MCF 10A (cell line): ENCODE data around the gene ZBED1. TPM values are rescaled to one million over a fixed set of nuclear protein-coding genes. Genes with fewer than 3 reads are reported as not detected.

Experiments used
- BruUV-seq: library from RNA; stranded (reverse); fragments of 400-500 nt; replicated peaks from 2 replicates; lab custom pipeline; 2021; lab: Mats Ljungman, UMichigan
- CTCF ChIA-PET: fragments of 300-600 bp; sonication (Branson Sonifier 250); formaldehyde crosslinking; extraction: SDS; loops from one replicate; lab custom pipeline; 2021; ENCODE audit warnings: antibody characterized with exemption, inconsistent platforms; lab: Yijun Ruan, JAX
- POLR2A ChIA-PET: fragments of 300-600, 350-650 bp; sonication (Branson Sonifier 250); formaldehyde crosslinking; extraction: SDS; loops from one replicate; lab custom pipeline; 2020; ENCODE audit warnings: antibody characterized with exemption, inconsistent platforms; lab: Yijun Ruan, JAX
- DNase-seq: peaks from one replicate; pipeline ENCODE4 v3.0.0-alpha.2; 2018; ENCODE audit not compliant: unreplicated experiment
- H3K27ac Mint-ChIP-seq: one replicate; pipeline ENCODE4 v1.8.0; 2022; ENCODE audit warnings: mild to moderate bottlenecking, low read depth, mixed read lengths; ENCODE audit not compliant: unreplicated experiment
- H3K27me3 Mint-ChIP-seq: one replicate; pipeline ENCODE4 v1.8.0; 2022; ENCODE audit warnings: mixed read lengths; ENCODE audit not compliant: insufficient read depth, unreplicated experiment
- H3K36me3 Mint-ChIP-seq: one replicate; pipeline ENCODE4 v1.8.0; 2022; ENCODE audit warnings: mild to moderate bottlenecking, moderate library complexity, mixed read lengths; ENCODE audit not compliant: insufficient read depth, unreplicated experiment
- H3K4me1 Mint-ChIP-seq: one replicate; pipeline ENCODE4 v1.8.0; 2022; ENCODE audit warnings: mixed read lengths; ENCODE audit not compliant: insufficient read depth, unreplicated experiment
- H3K4me3 Mint-ChIP-seq: one replicate; pipeline ENCODE4 v1.8.0; 2022; ENCODE audit warnings: mild to moderate bottlenecking, moderate library complexity, mixed read lengths; ENCODE audit not compliant: unreplicated experiment
- H3K9me3 Mint-ChIP-seq: one replicate; pipeline ENCODE4 v1.8.0; 2022; ENCODE audit warnings: mixed read lengths; ENCODE audit not compliant: unreplicated experiment
- CTCF ChIP-seq: fragments of 200-600 bp; IDR thresholded peaks from one replicate; pipeline ENCODE4 v1.8.0; 2022; ENCODE audit warnings: antibody characterized with exemption, mild to moderate bottlenecking; ENCODE audit not compliant: unreplicated experiment
- intact Hi-C: fragments of 100-400 bp; cut with micrococcal nuclease; formaldehyde crosslinking; loops from 2 replicates; pipeline ENCODE4 v1.14.1; 2022
- total RNA-seq: library from RNA; stranded (reverse); gene quantifications from 2 replicates; pipeline ENCODE4 v1.2.3, GENCODE V29; 2022

ZBED1 gene
- total RNA-seq, 1 experiment from 2014 or later: 19.6 TPM

- TF ChIP-seq CTCF: no peak
- Mint-ChIP-seq H3K36me3 (peaks cover 43% of the 10 kb centered on the region), H3K27me3 (no peaks in the 10 kb centered on the region), H3K4me3 (no peak overlapping the region), H3K9me3 (no peaks in the 10 kb centered on the region), H3K4me1 (no peaks in the 10 kb centered on the region), H3K27ac (no peak overlapping the region)
- DNase-seq: no peak
- CTCF ChIA-PET: no interaction called here
- intact Hi-C loops: no loop called here
- no TSS peak for BruUV-seq
- POLR2A ChIA-PET: no interaction called here
These were observed 12.0 kb downstream of the ZBED1 start for GRCh38 chrX:2488621-2489285.

GRCh38 chrX:2487366-2487765, 13.4 kb downstream of the ZBED1 start:
- CTCF ChIA-PET: no interaction called here
- Mint-ChIP-seq H3K4me1 (no peaks in the 10 kb centered on the region), H3K4me3 (no peak overlapping the region), H3K27ac (no peak overlapping the region), H3K9me3 (no peaks in the 10 kb centered on the region), H3K36me3 (peaks cover 43% of the 10 kb centered on the region), H3K27me3 (no peaks in the 10 kb centered on the region)
- BruUV-seq: no TSS peak
- POLR2A ChIA-PET: no interaction called here
- intact Hi-C loops: no loop called here
- TF ChIP-seq CTCF: no peak
- DNase-seq: no peak

GRCh38 chrX:2486476-2487133, 14.2 kb downstream of the ZBED1 start:
- no TSS peak for BruUV-seq
- Mint-ChIP-seq H3K27ac (no peak overlapping the region), H3K27me3 (no peaks in the 10 kb centered on the region), H3K4me1 (no peaks in the 10 kb centered on the region), H3K9me3 (no peaks in the 10 kb centered on the region), H3K4me3 (no peak overlapping the region), H3K36me3 (peaks cover 43% of the 10 kb centered on the region)
- intact Hi-C loops: no loop called here
- ChIA-PET CTCF (no interaction called here), POLR2A (no interaction called here)
- no peak for DNase-seq
- no peak for TF ChIP-seq CTCF

GRCh38 chrX:2485789-2486345, 14.9 kb downstream of the ZBED1 start:
- Mint-ChIP-seq H3K27me3 (no peaks in the 10 kb centered on the region), H3K4me1 (no peaks in the 10 kb centered on the region), H3K36me3 (peaks cover 38% of the 10 kb centered on the region), H3K9me3 (no peaks in the 10 kb centered on the region), H3K4me3 (no peak overlapping the region), H3K27ac (no peak overlapping the region)
- BruUV-seq: no TSS peak
- ChIA-PET CTCF (no interaction called here), POLR2A (no interaction called here)
- intact Hi-C loops: no loop called here
- no peak for TF ChIP-seq CTCF
- no peak for DNase-seq
